Large intestine (tissue), 3 donors: ENCODE results near the gene TXNDC11. TPM values are rescaled to one million over a fixed set of nuclear protein-coding genes. Genes with fewer than 3 reads are reported as not detected.

Experiments used
- DNase-seq, 2 donors: peaks; one replicate each; pipeline versions ENCODE4 v3.0.0 to v3.0.0-alpha.2; 2013
- H3K27ac ChIP-seq: one replicate; pipeline ENCODE4 v1.5.1; 2013; ENCODE audit warnings: low read length
- H3K27me3 ChIP-seq: 2 replicates; pipeline ENCODE4 v1.6.1; 2013; ENCODE audit warnings: low read length; ENCODE audit not compliant: control insufficient read depth, insufficient read depth
- H3K36me3 ChIP-seq: 2 replicates; pipeline ENCODE4 v1.6.1; 2013; ENCODE audit warnings: low read length; ENCODE audit not compliant: control insufficient read depth, insufficient read depth
- H3K4me1 ChIP-seq: one replicate; pipeline ENCODE4 v1.6.1; 2013; ENCODE audit warnings: low read length; ENCODE audit not compliant: control insufficient read depth, insufficient read depth
- H3K4me3 ChIP-seq: one replicate; pipeline ENCODE4 v1.5.1; 2013; ENCODE audit warnings: low read length
- H3K9me3 ChIP-seq: one replicate; pipeline ENCODE4 v1.6.1; 2013; ENCODE audit warnings: mild to moderate bottlenecking, low read depth, low read length, moderate library complexity; ENCODE audit not compliant: control insufficient read depth
- WGBS: methylation state at CpG from one replicate; pipeline ENCODE4 v1.1.5; 2013; ENCODE audit warnings: low lambda C conversion rate; ENCODE audit not compliant: insufficient coverage; 5-methylcytosine and 5-hydroxymethylcytosine counted together
- polyA plus RNA-seq: library from polyadenylated mRNA; unstranded; fragments of 120-200 nt; gene quantifications from one replicate; pipeline ENCODE4 v1.2.1, GENCODE V29; 2013

Gene TXNDC11
- polyA plus RNA-seq, 1 donor, result 42.5 TPM

DNA sequence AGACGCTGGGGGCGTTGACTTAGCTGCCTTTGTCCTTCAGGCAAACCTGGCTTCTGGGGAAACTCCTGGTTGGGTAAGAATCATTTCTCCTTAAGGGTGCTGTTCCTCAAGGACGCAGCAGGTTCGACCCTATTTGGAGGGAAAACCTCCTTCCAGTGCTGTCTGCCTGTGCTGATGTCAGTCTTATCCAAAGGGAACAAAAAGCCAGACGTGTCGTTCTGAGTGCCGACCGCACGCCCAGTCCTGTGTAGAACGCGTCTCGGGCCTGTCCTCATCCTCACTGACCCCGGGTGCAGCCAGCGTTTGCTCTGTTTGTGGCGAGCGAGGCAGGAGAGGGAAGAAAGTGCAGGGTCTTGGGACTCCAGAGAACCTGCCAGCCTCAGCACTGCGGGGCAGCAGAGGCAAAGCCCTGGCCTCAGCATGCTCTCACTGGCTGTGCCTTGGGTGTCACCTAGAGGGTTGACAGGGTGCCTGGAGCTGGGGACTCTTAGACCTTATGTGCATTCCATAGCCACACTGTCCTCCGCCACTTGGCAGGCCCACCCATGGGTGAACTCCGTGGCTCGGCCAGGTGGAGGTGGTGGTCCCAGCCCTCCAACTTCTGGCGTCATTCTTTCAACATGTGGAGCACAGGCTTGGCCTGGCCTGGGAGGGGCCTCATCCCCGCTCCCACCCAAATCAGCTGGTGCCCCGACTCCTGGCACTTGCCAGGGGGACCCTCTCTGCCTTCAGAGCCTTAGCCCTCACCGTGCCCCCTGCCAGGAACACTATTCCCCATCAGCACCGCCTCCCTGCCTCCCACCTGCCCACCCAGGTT, 68.4 kb downstream of the TXNDC11 start:
- Histone ChIP-seq H3K4me1 (peaks cover 11% of the 10 kb centered on the region), H3K9me3 (no peaks in the 10 kb centered on the region), H3K27me3 (peaks cover 6% of the 10 kb centered on the region), H3K4me3 (no peak overlapping the region), H3K27ac (no peak overlapping the region), H3K36me3 (peaks cover 33% of the 10 kb centered on the region)
- 83% methylated on average over 2 of the region's 25 CpGs for WGBS
- DNase-seq, result no peak

DNA sequence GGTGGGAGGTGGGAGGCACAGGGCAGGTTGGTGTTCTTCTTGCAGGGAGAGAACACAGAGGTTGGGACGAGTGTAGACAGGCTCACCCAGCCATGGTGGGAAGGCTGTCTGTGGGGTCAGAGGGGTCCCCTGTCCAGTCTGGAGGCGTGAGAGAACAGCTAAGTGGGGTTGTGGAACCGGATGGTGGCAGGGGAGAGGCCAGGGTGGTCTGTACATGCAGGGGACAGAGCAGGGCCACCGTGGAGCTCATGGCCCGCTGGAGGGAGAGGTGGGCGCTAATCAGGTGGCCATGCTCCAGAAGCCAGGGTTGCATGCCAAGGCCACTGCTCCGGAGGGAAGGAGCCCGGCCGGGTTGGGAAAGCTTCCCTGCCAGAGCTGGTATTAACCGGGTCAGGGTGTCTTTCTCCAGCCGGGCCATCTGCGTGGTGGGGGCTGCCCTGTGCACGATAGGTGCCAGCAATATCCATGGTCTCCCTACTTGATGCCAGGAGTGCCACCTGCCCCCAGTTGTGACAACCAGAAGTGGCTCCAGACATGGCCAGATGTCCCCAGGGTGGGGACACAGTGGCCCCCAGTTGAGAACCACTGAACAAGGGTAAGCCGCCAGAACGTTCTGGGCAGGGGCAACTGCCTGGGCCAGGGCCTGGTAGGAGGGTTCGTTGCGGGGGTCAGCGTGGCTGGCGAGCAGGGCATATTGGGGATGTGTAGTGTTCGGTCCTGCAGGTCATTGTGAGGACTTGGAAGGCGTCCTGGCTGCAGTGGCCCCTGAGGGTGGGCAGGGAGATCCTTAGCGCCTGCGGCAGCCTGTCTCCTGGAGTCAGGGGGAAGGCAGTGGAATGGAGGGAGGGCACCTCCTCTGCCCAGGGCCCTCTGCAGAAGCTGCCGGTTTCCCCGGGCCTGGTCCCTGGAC, 69.3 kb downstream of the TXNDC11 start:
- H3K27ac ChIP-seq, result no peak overlapping the region

DNA sequence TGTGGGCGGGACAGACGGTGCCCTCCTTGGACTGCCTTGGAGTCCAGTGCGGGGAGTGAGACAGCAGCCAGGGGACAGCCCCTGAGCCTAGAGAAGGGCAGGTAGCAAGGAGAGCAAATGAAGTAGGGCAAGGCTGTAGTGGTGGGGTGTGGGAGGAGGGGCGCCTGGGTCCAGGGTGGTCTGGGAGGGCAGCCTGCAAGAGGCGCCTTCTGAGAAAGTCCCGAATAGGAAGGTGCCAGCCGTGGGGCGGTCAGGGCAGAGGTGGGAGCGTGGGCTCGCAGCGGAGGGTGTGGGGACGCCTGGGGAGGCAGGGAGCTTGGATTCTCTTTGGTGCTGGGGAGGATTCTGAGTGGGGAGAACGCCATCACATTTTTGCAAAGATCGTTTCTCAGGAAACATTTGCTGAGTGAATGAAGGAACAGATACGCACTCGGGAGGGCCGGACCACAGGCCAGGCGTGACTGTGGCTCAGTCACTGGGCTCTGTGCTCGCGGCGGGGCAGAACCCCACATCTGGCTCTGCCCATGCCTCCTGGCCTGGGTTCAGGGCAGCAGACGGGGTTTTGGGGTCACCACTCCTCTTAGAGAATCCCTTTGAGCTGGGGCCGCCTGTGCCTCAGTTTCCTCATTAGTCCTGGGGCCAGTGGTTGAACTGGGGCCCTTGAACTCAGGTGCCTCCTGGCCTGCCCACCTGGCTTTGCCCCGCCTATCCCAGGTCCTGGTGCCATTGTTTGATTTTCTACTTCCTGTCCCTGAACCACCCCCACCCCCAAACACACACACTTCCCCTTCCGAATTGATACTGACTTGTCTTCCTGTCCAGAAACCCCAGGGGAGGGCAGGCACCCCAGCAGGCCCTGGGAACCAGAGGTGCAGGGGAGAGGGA, 70.2 kb downstream of the TXNDC11 start:
- no CpG with 5 or more reads among the region's 25 CpGs for WGBS
- Histone ChIP-seq H3K36me3 (peaks cover 15% of the 10 kb centered on the region), H3K9me3 (no peaks in the 10 kb centered on the region), H3K4me1 (peaks cover 16% of the 10 kb centered on the region), H3K27ac (no peak overlapping the region), H3K27me3 (peaks cover 14% of the 10 kb centered on the region), H3K4me3 (no peak overlapping the region)
- DNase-seq, result no peak

More for the DNA sequence above, 69.3 kb downstream of the TXNDC11 start:
- Histone ChIP-seq H3K36me3 (peaks cover 24% of the 10 kb centered on the region), H3K9me3 (no peaks in the 10 kb centered on the region), H3K27me3 (peaks cover 11% of the 10 kb centered on the region), H3K4me1 (peaks cover 11% of the 10 kb centered on the region), H3K4me3 (no peak overlapping the region)
- no peak for DNase-seq
- WGBS, result no CpG with 5 or more reads among the region's 25 CpGs

DNA sequence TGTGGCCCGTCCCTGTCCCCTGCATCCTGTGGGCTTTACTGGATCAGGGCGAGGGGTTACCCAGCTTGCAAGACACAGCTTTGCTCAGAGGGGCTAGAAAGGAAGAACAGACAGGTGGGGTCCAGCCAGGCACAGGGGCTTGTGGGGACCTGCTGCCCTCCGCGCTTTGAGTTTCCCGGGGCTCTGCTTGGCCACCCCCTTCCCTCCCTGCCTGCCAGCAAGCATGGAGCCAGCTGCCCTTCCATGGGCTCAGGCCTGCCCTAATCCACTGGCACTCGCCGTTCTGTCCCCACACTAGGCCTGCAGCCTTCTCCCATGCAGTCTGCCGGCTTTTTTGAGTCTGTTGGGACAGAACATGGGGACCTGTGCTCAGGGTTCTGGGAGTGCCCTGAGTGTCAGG, 71.0 kb downstream of the TXNDC11 start:
- Histone ChIP-seq H3K9me3 (no peaks in the 10 kb centered on the region), H3K27me3 (peaks cover 16% of the 10 kb centered on the region), H3K27ac (no peak overlapping the region), H3K4me3 (no peak overlapping the region), H3K36me3 (peaks cover 7% of the 10 kb centered on the region), H3K4me1 (peaks cover 16% of the 10 kb centered on the region)
- no CpG with 5 or more reads among the region's 8 CpGs for WGBS
- DNase-seq, result no peak

DNA sequence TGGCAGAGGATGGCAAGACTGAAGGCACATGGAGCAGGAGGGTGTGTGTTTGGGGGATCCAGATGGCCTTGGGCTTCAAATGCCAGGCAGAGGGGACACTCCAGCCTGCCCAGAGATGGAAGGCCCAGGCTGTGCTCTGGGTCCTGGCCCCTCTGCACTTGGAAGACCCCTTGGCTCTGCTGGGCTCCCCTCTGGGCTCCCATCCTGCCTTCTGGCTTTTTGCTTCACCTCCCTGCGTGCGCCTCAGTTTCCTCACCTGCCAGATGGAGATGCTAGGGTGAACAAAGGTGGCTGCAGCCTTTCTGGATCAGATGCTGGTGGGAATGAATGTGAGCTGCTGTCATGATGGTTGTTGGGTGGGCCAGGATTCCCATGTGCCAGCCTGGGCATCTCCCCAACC, 71.4 kb downstream of the TXNDC11 start:
- Histone ChIP-seq H3K27me3 (peaks cover 16% of the 10 kb centered on the region), H3K4me3 (no peak overlapping the region), H3K9me3 (no peaks in the 10 kb centered on the region), H3K4me1 (peaks cover 16% of the 10 kb centered on the region), H3K36me3 (peaks cover 3% of the 10 kb centered on the region), H3K27ac (no peak overlapping the region)
- DNase-seq, result no peak
- no CpG with 5 or more reads among the region's 2 CpGs for WGBS

DNA sequence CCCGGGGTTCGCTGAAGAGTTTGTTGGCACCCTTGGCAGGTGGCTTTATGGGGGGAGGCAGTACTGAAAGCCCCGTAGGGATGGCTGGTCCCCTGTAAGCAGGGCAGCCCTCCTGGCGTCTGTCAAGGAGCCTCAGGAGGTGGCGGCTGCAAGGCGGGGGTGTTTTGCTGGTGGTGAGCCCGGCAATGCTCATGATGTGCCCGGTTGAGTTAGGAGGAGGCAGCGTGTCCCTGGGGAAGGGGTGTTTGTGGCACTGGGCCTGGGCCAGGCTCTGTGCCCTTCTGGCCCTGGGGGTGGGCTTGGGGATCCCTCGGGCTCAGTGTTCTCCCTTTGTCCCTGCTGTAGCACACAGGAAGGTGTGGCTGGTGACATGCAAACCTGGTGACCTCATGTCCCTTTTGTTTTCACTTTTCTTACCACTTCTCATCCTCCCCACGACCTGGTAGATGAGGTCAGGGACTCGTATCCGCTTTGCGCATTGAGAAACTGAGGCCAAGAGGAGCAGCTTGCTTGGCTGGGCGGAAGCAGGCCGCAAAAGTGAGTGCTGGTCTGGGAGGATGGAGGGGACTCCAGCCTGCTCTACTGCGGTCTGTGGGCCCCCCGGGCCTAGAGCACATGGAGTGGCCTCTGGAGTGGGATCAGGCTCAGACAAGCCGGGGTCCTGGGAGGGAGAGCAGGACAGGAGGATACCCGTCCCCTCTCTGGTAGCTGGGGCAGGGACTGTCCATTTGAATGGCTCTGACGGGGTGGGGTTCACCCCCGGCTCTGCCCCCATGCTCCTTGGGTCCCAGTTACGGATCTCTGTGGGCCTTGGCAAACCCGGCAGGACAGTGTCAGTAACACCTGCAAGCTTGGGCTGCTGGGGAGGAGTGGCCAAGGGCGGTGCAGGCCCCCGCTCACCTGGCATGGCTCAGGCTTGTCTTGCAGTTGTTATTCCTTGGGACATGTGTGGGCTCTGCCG, 72.2 kb downstream of the TXNDC11 start:
- WGBS, result no CpG with 5 or more reads among the region's 27 CpGs
- no peak overlapping the region for H3K4me3 ChIP-seq
- H3K36me3 ChIP-seq, result no peaks in the 10 kb centered on the region
- no peak overlapping the region for H3K27ac ChIP-seq
- H3K27me3 ChIP-seq, result peaks cover 16% of the 10 kb centered on the region
- no peak for DNase-seq
- peaks cover 16% of the 10 kb centered on the region for H3K4me1 ChIP-seq
- no peaks in the 10 kb centered on the region for H3K9me3 ChIP-seq

DNA sequence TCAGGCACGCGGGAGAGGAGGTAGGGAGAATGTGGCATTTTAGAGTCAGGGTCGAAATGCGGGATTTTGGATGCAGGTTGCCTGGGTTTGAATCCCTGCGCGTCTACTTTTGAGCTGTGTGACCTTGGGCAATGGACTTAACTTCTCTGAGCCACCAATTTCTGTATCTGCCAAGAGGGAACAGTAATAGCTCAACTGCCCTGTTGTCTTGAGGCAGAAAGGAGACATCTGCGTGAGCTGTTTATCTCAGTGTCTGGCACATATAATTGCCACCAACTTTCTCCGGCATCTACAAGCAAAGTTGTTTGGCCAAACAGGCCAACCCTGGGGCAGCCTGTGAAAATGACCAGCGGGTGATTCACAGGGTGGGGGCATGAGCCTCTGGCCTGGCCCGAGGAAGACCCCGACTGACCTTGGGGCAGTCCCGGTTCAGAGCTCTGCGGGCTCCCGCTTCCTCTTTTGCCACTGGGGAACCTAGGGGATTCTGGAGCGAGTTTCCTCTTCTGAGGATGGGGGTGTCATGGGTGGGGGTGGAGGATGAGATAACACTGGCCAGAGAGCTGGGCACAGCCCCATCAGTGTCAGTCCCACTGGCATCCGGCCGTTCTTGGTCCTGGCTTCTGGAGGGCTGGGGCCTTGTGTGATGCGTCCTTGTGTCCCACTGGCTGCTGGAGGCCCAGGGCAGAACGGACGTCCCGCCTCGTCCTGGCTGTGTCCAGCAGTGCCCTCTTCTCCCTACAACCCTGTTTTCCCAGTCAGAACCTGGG, 73.1 kb downstream of the TXNDC11 start:
- Histone ChIP-seq H3K27me3 (peaks cover 16% of the 10 kb centered on the region), H3K9me3 (no peaks in the 10 kb centered on the region), H3K4me3 (peak overlapping the region; percentile 55), H3K27ac (no peak overlapping the region), H3K4me1 (peaks cover 9% of the 10 kb centered on the region), H3K36me3 (no peaks in the 10 kb centered on the region)
- no CpG with 5 or more reads among the region's 22 CpGs for WGBS
- no peak for DNase-seq

DNA sequence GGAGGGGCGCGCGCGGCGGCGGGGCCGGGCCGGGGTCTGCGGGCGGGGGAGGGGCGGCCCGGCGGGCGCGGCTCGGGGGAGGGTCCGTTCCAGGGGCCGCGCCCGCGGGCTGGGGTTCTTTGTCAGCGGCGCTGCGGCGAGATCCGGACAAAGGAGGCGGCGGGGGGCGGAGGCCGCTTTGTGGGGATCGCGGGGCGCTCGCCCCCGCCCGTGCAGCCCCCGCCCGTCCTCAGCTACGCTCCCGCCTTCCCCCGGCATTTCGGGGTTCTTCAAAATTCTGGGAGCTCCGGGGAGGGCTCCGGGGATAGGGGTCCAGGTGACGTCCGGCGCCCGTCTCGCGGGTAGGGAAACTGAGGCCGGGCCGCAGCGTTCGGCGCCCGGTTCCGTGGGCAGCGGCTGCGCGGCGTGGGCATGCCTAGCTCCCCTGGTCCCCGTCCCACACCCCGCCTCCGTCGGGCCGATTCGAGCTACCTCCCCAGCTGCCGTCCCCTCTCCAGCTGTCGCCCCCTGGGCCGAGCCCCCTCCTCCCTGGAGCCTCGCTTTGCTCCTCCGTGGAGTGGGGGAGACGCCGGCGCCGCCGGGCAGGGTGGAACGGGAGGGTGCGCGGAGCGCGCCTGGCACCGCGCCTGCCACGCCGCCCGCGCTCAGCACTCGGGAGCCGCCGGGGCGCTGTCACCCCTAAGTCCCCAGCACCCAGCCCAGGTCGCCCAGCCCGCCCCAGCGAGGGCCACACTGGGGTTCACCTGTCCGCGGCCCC, 73.9 kb downstream of the TXNDC11 start:
- H3K27me3 ChIP-seq, result peaks cover 16% of the 10 kb centered on the region
- peak in 1 of 2 donors; percentile 35 for DNase-seq
- peaks cover 5% of the 10 kb centered on the region for H3K4me1 ChIP-seq
- H3K36me3 ChIP-seq, result no peaks in the 10 kb centered on the region
- H3K4me3 ChIP-seq, result peak overlapping the region; percentile 55
- H3K9me3 ChIP-seq, result no peaks in the 10 kb centered on the region
- H3K27ac ChIP-seq, result no peak overlapping the region
- WGBS, result no CpG with 5 or more reads among the region's 97 CpGs
